HepG2 (cell line): ENCODE measurements around the gene PARVB. TPM values are rescaled to one million over a fixed set of nuclear protein-coding genes. Genes with fewer than 3 reads are reported as not detected.

Source experiments
- ATAC-seq: fragments of 200-7000 bp; cut with Tn5 transposase; 3 replicates; pipeline ENCODE4 v1.9.1; 2020; ENCODE audit warnings: mild to moderate bottlenecking, moderate library complexity
- BruUV-seq: library from RNA; stranded (reverse); fragments of 400-500 nt; replicated peaks from 2 replicates; lab custom pipeline; 2021; lab: Mats Ljungman, UMichigan
- CTCF ChIA-PET: fragments of 300-600 bp; formaldehyde crosslinking; extraction: SDS; loops from one replicate; lab custom pipeline; 2021; ENCODE audit warnings: low total read pairs, inconsistent platforms, low intra/inter-chr PET ratio; lab: Yijun Ruan, JAX
- POLR2A ChIA-PET: fragments of 350-600 bp; sonication (Branson Sonifier 250); formaldehyde crosslinking; loops from one replicate; lab custom pipeline; 2020; ENCODE audit warnings: antibody characterized with exemption, inconsistent platforms; lab: Yijun Ruan, JAX
- DNase-seq: peaks from one replicate; pipeline ENCODE4 v3.0.0-alpha.2; 2015; ENCODE audit warnings: low spot score
- FAIRE-seq: peaks from 3 replicates; lab custom pipeline; 2011; peaks lifted over from hg19 to GRCh38; lab: Jason Lieb, UNC
- H2AFZ ChIP-seq: one replicate; pipeline ENCODE4 v1.6.1; 2011; ENCODE audit warnings: low read length, inconsistent platforms
- H3K27ac ChIP-seq: fragments of 300-600 bp; 3 replicates; pipeline ENCODE4 v1.8.0; 2011; ENCODE audit warnings: mixed run types, mild to moderate bottlenecking, mixed read lengths, low read length, inconsistent platforms; ENCODE audit not compliant: insufficient read depth; ENCODE audit errors: extremely low read length
- H3K27me3 ChIP-seq, 2 experiments: fragments of 200-600 bp in 1 of 2; 2 replicates in 1 of 2; 3 replicates in 1 of 2; pipeline versions ENCODE4 v1.6.0 to v1.8.0; 2011; ENCODE audit warnings: low read length in 2 of 2, mild to moderate bottlenecking in 2 of 2, moderate library complexity in 2 of 2, inconsistent platforms in 1 of 2; ENCODE audit not compliant: insufficient read depth in 2 of 2, control insufficient read depth in 1 of 2
- H3K36me3 ChIP-seq, 2 experiments: fragments of 200-600 bp in 1 of 2; replicated peaks in 1 of 2; 2 replicates in 1 of 2; 3 replicates in 1 of 2; pipeline versions ENCODE4 v1.5.1 to v1.8.0; 2011; ENCODE audit warnings: low read length in 2 of 2, inconsistent platforms in 1 of 2; ENCODE audit not compliant: insufficient read depth in 2 of 2, control insufficient read depth in 1 of 2
- H3K4me1 ChIP-seq: 2 replicates; pipeline ENCODE4 v1.5.1; 2012; ENCODE audit warnings: low read length, inconsistent platforms; ENCODE audit not compliant: insufficient read depth
- H3K4me2 ChIP-seq: 2 replicates; pipeline ENCODE4 v1.6.0; 2011; ENCODE audit warnings: low read depth, low read length, inconsistent platforms
- H3K4me3 ChIP-seq, 3 experiments: fragments of 200-600 bp in 1 of 3; sonication (generic), shearing (Covaris generic) in 1 of 3; replicated peaks in 1 of 3; 2 replicates each; pipeline ENCODE4 v1.5.1; 2011 to 2016; ENCODE audit warnings: low read length in 3 of 3, inconsistent platforms in 2 of 3, low read depth in 2 of 3, mild to moderate bottlenecking in 2 of 3, control low read depth in 1 of 3, mixed read lengths in 1 of 3; ENCODE audit not compliant: insufficient read depth in 1 of 3
- H3K79me2 ChIP-seq: one replicate; pipeline ENCODE4 v1.6.1; 2011; ENCODE audit warnings: low read length, inconsistent platforms; ENCODE audit not compliant: insufficient read depth
- H3K9ac ChIP-seq: 2 replicates; pipeline ENCODE4 v1.6.0; 2011; ENCODE audit warnings: mild to moderate bottlenecking, low read depth, low read length, inconsistent platforms; ENCODE audit not compliant: insufficient read depth
- H3K9me3 ChIP-seq: 2 replicates; pipeline ENCODE4 v1.5.1; 2012; ENCODE audit warnings: mild to moderate bottlenecking, low read length
- H4K20me1 ChIP-seq: 2 replicates; pipeline ENCODE4 v1.6.0; 2011; ENCODE audit warnings: inconsistent platforms, mild to moderate bottlenecking, low read length, moderate library complexity; ENCODE audit not compliant: insufficient read depth
- FOXP1 ChIP-seq, 2 experiments: fragments of 450-650 bp in 1 of 2; IDR thresholded peaks; 2 replicates each; pipeline ENCODE4 v1.6.1; 2017 to 2018; ENCODE audit warnings: antibody characterized with exemption in 1 of 2
- HOMEZ ChIP-seq: IDR thresholded peaks from 2 replicates; pipeline ENCODE4 v1.6.1; 2016; ENCODE audit warnings: low read depth
- MXI1 ChIP-seq: IDR thresholded peaks from 3 replicates; pipeline ENCODE4 v1.6.1; 2012; ENCODE audit warnings: low read depth, low read length, inconsistent platforms, borderline replicate concordance
- SP1 ChIP-seq, 2 experiments: fragments of 450-650 bp in 1 of 2; sonication (generic) in 1 of 2; formaldehyde crosslinking in 1 of 2; IDR thresholded peaks; 2 replicates each; pipeline versions ENCODE4 v1.4.0 to v1.6.1; 2016 to 2020; ENCODE audit warnings: missing genetic modification reagents in 1 of 2
- ZNF121 ChIP-seq: sonication (generic); formaldehyde crosslinking; IDR thresholded peaks from 2 replicates; pipeline ENCODE4 v1.5.0; 2020; ENCODE audit warnings: mild to moderate bottlenecking, missing genetic modification reagents
- ZNF275 ChIP-seq: sonication (generic); formaldehyde crosslinking; IDR thresholded peaks from 2 replicates; pipeline ENCODE4 v1.8.0; 2022; ENCODE audit warnings: missing genetic modification reagents, mild to moderate bottlenecking, inconsistent platforms, borderline replicate concordance
- ZNF382 ChIP-seq: sonication (generic); formaldehyde crosslinking; IDR thresholded peaks from 2 replicates; pipeline ENCODE4 v1.5.0; 2020; ENCODE audit warnings: missing genetic modification reagents, mild to moderate bottlenecking, borderline replicate concordance
- ZNF557 ChIP-seq: sonication (generic); formaldehyde crosslinking; IDR thresholded peaks from 2 replicates; pipeline ENCODE4 v1.4.0; 2020; ENCODE audit warnings: missing genetic modification reagents
- ZNF770 ChIP-seq: sonication (generic); formaldehyde crosslinking; IDR thresholded peaks from 2 replicates; pipeline ENCODE4 v1.5.0; 2020; ENCODE audit warnings: mild to moderate bottlenecking, missing genetic modification reagents
- WGBS: methylation state at CpG from one replicate; pipeline ENCODE4 v1.1.6; 2017; ENCODE audit warnings: low lambda C conversion rate; 5-methylcytosine and 5-hydroxymethylcytosine counted together
- in situ Hi-C: cut with HindIII; loops from 2 replicates; pipeline ENCODE4 v1.10.0; 2017; ENCODE audit warnings: low pct_unique_long_range_greater_than_20kb; ENCODE audit not compliant: extremely low pct_ligation_motif_present
- intact Hi-C: fragments of 100-400 bp; cut with micrococcal nuclease; formaldehyde crosslinking; loops from one replicate; pipeline ENCODE4 v1.10.0; 2022; ENCODE audit not compliant: unreplicated experiment
- polyA plus RNA-seq, 8 experiments: library from polyadenylated mRNA; depleted of rRNA in 3 of 8; stranded (reverse) in 7 of 8; unstranded in 1 of 8; fragments of >200 nt; fragmentation: Illumina TruSeq in 4 of 8; extraction: Trizol in 4 of 8; gene quantifications; 2 replicates each; pipeline versions ENCODE4 v1.2.1 to v1.2.3, GENCODE V29; 2011 to 2016; ENCODE audit warnings: low read depth in 4 of 8, missing spikeins in 1 of 8, mixed read lengths in 1 of 8; ENCODE audit not compliant: insufficient read depth in 1 of 8
- total RNA-seq, 5 experiments: library from RNA; depleted of rRNA; stranded (reverse); fragments of >200 nt; fragmentation: Illumina TruSeq; extraction: Trizol; gene quantifications; 2 replicates each; pipeline ENCODE4 v1.2.3, GENCODE V29; 2016; ENCODE audit warnings: low read depth in 1 of 5

The PARVB gene
- total and polyA plus RNA-seq, 2 of the 13 experiments (the other 11 are each of a cell fraction or from before 2014, with no cell fraction given), result 0.11 to 0.15 TPM

GRCh38 chr22:43994006-43994405 lies 30.1 kb upstream of the PARVB start:
- intact Hi-C loops, result no loop called here
- POLR2A ChIA-PET, result no interaction called here

More at GRCh38 chr22:43994006-43994405, 30.1 kb upstream of the PARVB start:
- Histone ChIP-seq H3K27me3 (no peaks in the 10 kb centered on the region), H3K4me1 (peaks cover 7% of the 10 kb centered on the region), H4K20me1 (peaks cover 4% of the 10 kb centered on the region; the same call in 1 of the 2 replicates), H3K36me3 (peaks cover 33 to 86% of the 10 kb centered on the region in 2 experiments), H3K4me3 (no peak overlapping the region), H3K4me2 (no peak overlapping the region), H3K9ac (no peak overlapping the region), H3K27ac (no peak overlapping the region), H3K79me2 (no peaks in the 10 kb centered on the region), H3K9me3 (no peaks in the 10 kb centered on the region), H2AFZ (no peak overlapping the region)
- BruUV-seq, result no TSS peak
- DNase-seq (no peak), FAIRE-seq (no peak), ATAC-seq (no peak)
- WGBS, result 89% methylated on average over 3 of the region's 11 CpGs
- in situ Hi-C loops, result loop anchor here (5.0 kb wide), 1 partner anchor 633 kb away; no protein-coding TSS in a partner anchor
- CTCF ChIA-PET, result interaction anchor here (1.7 to 2.2 kb wide), 3 partner anchors 87 to 632 kb away, joined by 8 to 27 read pairs (median 17); no protein-coding TSS in a partner anchor
- no peak for TF ChIP-seq ZNF121 (CRISPR knock-in tag)
- no peak for TF ChIP-seq HOMEZ
- no peak for TF ChIP-seq ZNF382 (CRISPR knock-in tag)
- TF ChIP-seq MXI1, result no peak
- TF ChIP-seq FOXP1 (IDR thresholded peaks at IDR 0.05), result no peak
- no peak for TF ChIP-seq FOXP1 (CRISPR knock-in tag; IDR thresholded peaks at IDR 0.05)
- no peak for TF ChIP-seq ZNF275 (CRISPR knock-in tag)
- no peak for TF ChIP-seq ZNF557 (CRISPR knock-in tag)
- TF ChIP-seq ZNF770 (CRISPR knock-in tag), result no peak
- no peak for TF ChIP-seq SP1 (IDR thresholded peaks at IDR 0.05)
- TF ChIP-seq SP1 (CRISPR knock-in tag; IDR thresholded peaks at IDR 0.05), result no peak
